Measurements from ENCODE around the gene ETNK2.
"Not testable (repeated sequence)": the region's sequence is repeated elsewhere in the genome, so short reads cannot be mapped to it uniquely, and the experiment has no call there.

ETNK2 gene

GRCh38 chr1:204124639-204125038 lies 27.2 kb downstream of the ETNK2 start:
- DNase-seq = no peak

GRCh38 chr1:204123376-204123775 lies 28.5 kb downstream of the ETNK2 start:
- peak; percentile 14 for DNase-seq

GRCh38 chr1:204121840-204122555 lies 29.8 kb downstream of the ETNK2 start:
- no peak for DNase-seq

GRCh38 chr1:204116539-204116938 lies 35.3 kb downstream of the ETNK2 start:
- DNase-seq = no peak

- no peak for DNase-seq
Measured at GRCh38 chr1:204115116-204115515, 36.7 kb downstream of the ETNK2 start.

- no peak for DNase-seq
Measured at GRCh38 chr1:204114606-204115005, 37.2 kb downstream of the ETNK2 start.

GRCh38 chr1:204113896-204114295 lies 37.9 kb downstream of the ETNK2 start:
- DNase-seq = no peak

GRCh38 chr1:204112876-204113730 lies 38.7 kb downstream of the ETNK2 start:
- no peak for DNase-seq

- no peak for DNase-seq
Measured at GRCh38 chr1:204110894-204111633, 40.8 kb downstream of the ETNK2 start.

- peak; percentile 94 for DNase-seq
Measured at GRCh38 chr1:204108312-204109141, 43.3 kb downstream of the ETNK2 start.

GRCh38 chr1:204107892-204108291 lies 44.0 kb downstream of the ETNK2 start:
- DNase-seq = no peak

GRCh38 chr1:204106825-204107224 lies 45.0 kb downstream of the ETNK2 start:
- no peak for DNase-seq

GRCh38 chr1:204105131-204105515 lies 46.7 kb downstream of the ETNK2 start:
- no peak for DNase-seq

- DNase-seq = peak; percentile 70
Measured at GRCh38 chr1:204104331-204105130, 47.3 kb downstream of the ETNK2 start.

- no peak for DNase-seq
Measured at GRCh38 chr1:204103431-204103741, 48.5 kb downstream of the ETNK2 start.

GRCh38 chr1:204102739-204103430 lies 49.0 kb downstream of the ETNK2 start:
- peak; percentile 70 for DNase-seq

GRCh38 chr1:204102029-204102611 lies 49.7 kb downstream of the ETNK2 start:
- peak; percentile 62 for DNase-seq

GRCh38 chr1:204099754-204100153 lies 52.1 kb downstream of the ETNK2 start:
- not testable (repeated sequence) for DNase-seq

- no peak for DNase-seq
Measured at GRCh38 chr1:204098683-204099082, 53.2 kb downstream of the ETNK2 start.

- DNase-seq = no peak
Measured at GRCh38 chr1:204096931-204097330, 54.9 kb downstream of the ETNK2 start.

All from NCI-H69 (cell line).